K562 (cell line): ENCODE results near the gene GALNT18.

ENCODE experiments used
- GABPA ChIP-seq: fragments of 200-800 bp; sonication (Bioruptor generic); conservative IDR thresholded peaks from 2 replicates; pipeline ENCODE4 v1.6.1; 2016; ENCODE audit warnings: low read depth, missing genetic modification characterization, missing compliant biosample characterization
- NCOA4 ChIP-seq: fragments of 450-650 bp; IDR thresholded peaks from 2 replicates; pipeline ENCODE4 v1.6.1; 2018; ENCODE audit warnings: mild to moderate bottlenecking; ENCODE audit not compliant: partially characterized antibody
- PCBP2 ChIP-seq: fragments of 200-400 bp; formaldehyde crosslinking; IDR thresholded peaks from 2 replicates; pipeline ENCODE4 v1.6.1; 2018; ENCODE audit warnings: low read length, low read depth, mild to moderate bottlenecking, moderate library complexity; ENCODE audit not compliant: poor library complexity, severe bottlenecking
- POLR2A ChIP-seq: fragments of 450-650 bp; conservative IDR thresholded peaks from 2 replicates; pipeline ENCODE4 v1.6.1; 2016
- SIRT6 ChIP-seq: IDR thresholded peaks from one replicate; pipeline ENCODE4 v1.6.1; 2012; ENCODE audit warnings: low read depth, mild to moderate bottlenecking, control low read depth, inconsistent platforms, low read length, moderate library complexity
- SP2 ChIP-seq: IDR thresholded peaks from 2 replicates; pipeline ENCODE4 v1.6.1; 2011; ENCODE audit warnings: mild to moderate bottlenecking, low read depth, low read length, moderate library complexity; ENCODE audit not compliant: poor library complexity, severe bottlenecking; ENCODE audit errors: extremely low read depth
- USF1 ChIP-seq: sonication (generic); formaldehyde crosslinking; IDR thresholded peaks from 2 replicates; pipeline ENCODE4 v1.9.0; 2022; ENCODE audit warnings: mild to moderate bottlenecking, missing genetic modification reagents
- ZNF146 ChIP-seq: IDR thresholded peaks from one replicate; pipeline ENCODE4 v1.6.1; 2018; ENCODE audit warnings: missing compliant biosample characterization; ENCODE audit not compliant: unreplicated experiment
- ZNF347 ChIP-seq: fragments of 450-650 bp; formaldehyde crosslinking; IDR thresholded peaks from 2 replicates; pipeline ENCODE4 v1.4.0; 2020; ENCODE audit warnings: low read depth, mild to moderate bottlenecking, moderate library complexity
- TF ChIP-seq, protein P1 (sequence below), 3 experiments: IDR thresholded peaks in 2 of 3; conservative IDR thresholded peaks in 1 of 3; 2 replicates each; pipeline ENCODE4 v1.5.1; 2011 to 2012; ENCODE audit warnings: low read length in 3 of 3, mild to moderate bottlenecking in 3 of 3, control low read depth in 2 of 3, improper control_type of control experiment in 1 of 3, inconsistent platforms in 1 of 3, low read depth in 1 of 3, mixed read lengths in 1 of 3, moderate library complexity in 1 of 3; ENCODE audit not compliant: insufficient read depth in 2 of 3

GRCh38 chr11:11374358-11375148, 247.3 kb downstream of the GALNT18 start:
- TF ChIP-seq ZNF146 (CRISPR knock-in tag): no peak
- TF ChIP-seq ZNF347 (CRISPR knock-in tag): no peak
- TF ChIP-seq GABPA (tag): no peak
- TF ChIP-seq, protein P1, sequence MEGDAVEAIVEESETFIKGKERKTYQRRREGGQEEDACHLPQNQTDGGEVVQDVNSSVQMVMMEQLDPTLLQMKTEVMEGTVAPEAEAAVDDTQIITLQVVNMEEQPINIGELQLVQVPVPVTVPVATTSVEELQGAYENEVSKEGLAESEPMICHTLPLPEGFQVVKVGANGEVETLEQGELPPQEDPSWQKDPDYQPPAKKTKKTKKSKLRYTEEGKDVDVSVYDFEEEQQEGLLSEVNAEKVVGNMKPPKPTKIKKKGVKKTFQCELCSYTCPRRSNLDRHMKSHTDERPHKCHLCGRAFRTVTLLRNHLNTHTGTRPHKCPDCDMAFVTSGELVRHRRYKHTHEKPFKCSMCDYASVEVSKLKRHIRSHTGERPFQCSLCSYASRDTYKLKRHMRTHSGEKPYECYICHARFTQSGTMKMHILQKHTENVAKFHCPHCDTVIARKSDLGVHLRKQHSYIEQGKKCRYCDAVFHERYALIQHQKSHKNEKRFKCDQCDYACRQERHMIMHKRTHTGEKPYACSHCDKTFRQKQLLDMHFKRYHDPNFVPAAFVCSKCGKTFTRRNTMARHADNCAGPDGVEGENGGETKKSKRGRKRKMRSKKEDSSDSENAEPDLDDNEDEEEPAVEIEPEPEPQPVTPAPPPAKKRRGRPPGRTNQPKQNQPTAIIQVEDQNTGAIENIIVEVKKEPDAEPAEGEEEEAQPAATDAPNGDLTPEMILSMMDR (IDR thresholded peaks at IDR 0.05 in 2 of 3, conservative IDR thresholded peaks at IDR 0.05 in 1 of 3; ENCODE audit: insufficient read depth in 2 of 3, low read depth in 1 of 3, low read length in 3 of 3): no peak
- TF ChIP-seq POLR2A: no peak
- TF ChIP-seq PCBP2: no peak
- no peak for TF ChIP-seq SIRT6
- no peak for TF ChIP-seq NCOA4
- TF ChIP-seq SP2: no peak
- TF ChIP-seq USF1 (CRISPR knock-in tag): no peak
